SK-N-MC (cell line): ENCODE measurements around the gene ACTRT3.

Source experiments
- DNase-seq: peaks from one replicate; pipeline ENCODE4 v3.0.0-alpha.2; 2011; ENCODE audit warnings: low read depth, low spot score
- H3K27ac ChIP-seq: fragments of 200-600 bp; sonication (generic); 2 replicates; pipeline ENCODE4 v1.5.1; 2016; ENCODE audit warnings: mixed run types
- H3K36me3 ChIP-seq: fragments of 200-600 bp; sonication (generic); 2 replicates; pipeline ENCODE4 v1.6.1; 2017; ENCODE audit warnings: antibody characterized with exemption, low read length, mixed read lengths; ENCODE audit not compliant: insufficient read depth
- H3K4me3 ChIP-seq: fragments of 200-600 bp; sonication (generic); 2 replicates; pipeline ENCODE4 v1.5.1; 2016
- H3K9ac ChIP-seq: fragments of 200-600 bp; sonication (generic); 2 replicates; pipeline ENCODE4 v1.8.0; 2017; ENCODE audit warnings: mixed run types, mixed read lengths; ENCODE audit not compliant: insufficient read length
- H3K9me3 ChIP-seq: fragments of 200-600 bp; sonication (generic); 2 replicates; pipeline ENCODE4 v1.6.1; 2017; ENCODE audit warnings: low read depth, mild to moderate bottlenecking, antibody characterized with exemption, low read length, moderate library complexity, mixed read lengths
- EZH2 ChIP-seq: fragments of 200-600 bp; sonication (generic); IDR thresholded peaks from one replicate; pipeline ENCODE4 v1.6.1; 2017; ENCODE audit warnings: antibody characterized with exemption
- FOXP2 ChIP-seq: optimal IDR thresholded peaks from 2 replicates; pipeline ENCODE3; 2011; ENCODE audit warnings: mild to moderate bottlenecking, moderate library complexity; ENCODE audit not compliant: insufficient read depth; ENCODE audit errors: extremely low read length, control extremely low read depth
- POLR2AphosphoS5 ChIP-seq: IDR thresholded peaks from 2 replicates; pipeline ENCODE4 v1.6.1; 2012; ENCODE audit warnings: mild to moderate bottlenecking, low read depth, low read length, borderline replicate concordance

The ACTRT3 gene

DNA sequence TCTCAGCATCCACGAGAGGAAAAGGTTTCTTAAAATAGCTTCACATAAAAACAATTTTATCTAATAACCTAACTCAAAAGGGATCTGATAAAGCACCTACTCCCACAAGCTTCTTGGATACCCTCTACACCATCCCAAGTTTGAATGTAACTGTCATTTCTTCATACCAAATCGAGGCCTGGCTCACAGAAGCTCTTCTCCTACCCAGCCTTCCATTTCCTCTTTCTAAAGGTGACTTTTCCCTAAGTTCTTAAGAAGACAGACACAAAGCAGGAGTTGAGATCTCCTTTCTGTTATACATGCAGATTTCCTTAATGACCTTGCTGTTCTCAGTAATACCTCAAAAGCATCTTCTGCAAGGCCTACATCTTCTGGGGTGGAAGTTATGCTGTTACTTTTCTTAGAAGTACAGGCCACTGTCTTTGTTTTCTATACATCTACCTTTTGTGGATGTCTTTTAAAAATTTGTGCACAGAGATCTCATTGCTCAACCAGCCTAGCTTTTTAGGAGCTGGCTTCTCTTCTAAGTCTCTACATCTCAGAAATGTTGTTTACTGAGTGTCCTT lies 40.0 kb upstream of the ACTRT3 start:
- TF ChIP-seq POLR2AphosphoS5: no peak
- no peak for TF ChIP-seq EZH2
- TF ChIP-seq FOXP2: no peak
- no peak for DNase-seq
- H3K9ac ChIP-seq: no peak overlapping the region
- peak overlapping the region; percentile 29; the same call in 1 of the 2 replicates for H3K27ac ChIP-seq
- no peaks in the 10 kb centered on the region for H3K9me3 ChIP-seq
- H3K4me3 ChIP-seq: no peak overlapping the region
- no peaks in the 10 kb centered on the region for H3K36me3 ChIP-seq

DNA sequence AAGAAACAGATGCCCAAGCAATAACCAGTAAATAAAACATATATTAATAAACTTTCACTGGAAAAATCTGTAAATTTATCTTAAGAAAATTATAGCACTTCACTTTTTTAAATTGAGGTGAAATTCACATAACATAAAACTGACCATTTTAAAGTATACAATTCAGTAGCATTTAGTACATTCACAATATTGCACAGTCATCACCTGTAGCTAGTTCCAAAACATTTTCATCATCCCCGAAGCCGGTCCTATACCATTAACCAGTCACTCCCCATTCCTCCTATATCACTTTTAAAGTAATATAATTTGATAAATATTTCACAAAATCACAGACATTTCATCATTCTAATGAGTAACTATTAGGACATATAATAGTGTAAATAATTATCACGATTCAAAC lies 35.3 kb upstream of the ACTRT3 start:
- DNase-seq: no peak
- Histone ChIP-seq H3K36me3 (0 out of 2 replicates have a peak, but pooled peaks cover 4% of the 10 kb centered on the region), H3K9ac (no peak overlapping the region), H3K9me3 (no peaks in the 10 kb centered on the region), H3K27ac (no peak overlapping the region), H3K4me3 (no peak overlapping the region)
- TF ChIP-seq EZH2 (no peak), FOXP2 (no peak), POLR2AphosphoS5 (no peak)

- Histone ChIP-seq H3K36me3 (peaks cover 43% of the 10 kb centered on the region), H3K4me3 (no peak overlapping the region), H3K27ac (no peak overlapping the region), H3K9me3 (no peaks in the 10 kb centered on the region), H3K9ac (no peak overlapping the region)
- DNase-seq: no peak
- TF ChIP-seq FOXP2 (no peak), EZH2 (no peak), POLR2AphosphoS5 (no peak)
Measured at GRCh38 chr3:169792359-169792758, 23.0 kb upstream of the ACTRT3 start.

GRCh38 chr3:169790687-169791429 lies 21.5 kb upstream of the ACTRT3 start:
- H3K36me3 ChIP-seq: peaks cover 58% of the 10 kb centered on the region
- no peak for DNase-seq
- H3K9me3 ChIP-seq: no peaks in the 10 kb centered on the region
- TF ChIP-seq EZH2 (no peak), FOXP2 (no peak), POLR2AphosphoS5 (no peak)
- no peak overlapping the region for H3K9ac ChIP-seq
- no peak overlapping the region for H3K27ac ChIP-seq
- no peak overlapping the region for H3K4me3 ChIP-seq

- Histone ChIP-seq H3K27ac (no peak overlapping the region), H3K9me3 (no peaks in the 10 kb centered on the region), H3K36me3 (peaks cover 64% of the 10 kb centered on the region), H3K9ac (no peak overlapping the region), H3K4me3 (no peak overlapping the region)
- DNase-seq: no peak
- TF ChIP-seq POLR2AphosphoS5: no peak
- no peak for TF ChIP-seq FOXP2
Measured at GRCh38 chr3:169790219-169790618, 20.9 kb upstream of the ACTRT3 start.

DNA sequence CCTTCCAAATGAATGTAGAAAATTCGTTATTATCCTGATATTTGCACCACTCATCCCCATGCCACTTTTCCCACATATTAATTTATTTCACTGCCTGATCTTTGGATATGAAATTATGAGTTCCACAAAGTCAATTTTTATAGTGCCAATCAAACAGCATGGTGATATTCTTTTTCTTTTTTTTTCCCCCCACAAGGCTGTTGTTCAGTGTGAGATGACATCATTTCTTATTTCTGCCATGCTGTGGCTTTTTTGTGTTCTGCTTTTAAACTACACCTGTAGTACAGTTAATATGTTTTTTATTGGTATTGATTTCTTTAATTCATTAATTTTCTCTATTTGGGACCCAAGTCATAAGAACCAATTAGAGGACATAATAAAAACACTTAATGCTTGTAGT lies 18.4 kb upstream of the ACTRT3 start:
- no peak overlapping the region for H3K27ac ChIP-seq
- no peak for DNase-seq
- TF ChIP-seq EZH2 (no peak), POLR2AphosphoS5 (no peak), FOXP2 (no peak)
- H3K9ac ChIP-seq: no peak overlapping the region
- H3K36me3 ChIP-seq: peaks cover 80% of the 10 kb centered on the region
- H3K4me3 ChIP-seq: no peak overlapping the region
- no peaks in the 10 kb centered on the region for H3K9me3 ChIP-seq

- Histone ChIP-seq H3K36me3 (peaks cover 80% of the 10 kb centered on the region), H3K27ac (no peak overlapping the region), H3K4me3 (no peak overlapping the region), H3K9ac (no peak overlapping the region), H3K9me3 (no peaks in the 10 kb centered on the region)
- no peak for DNase-seq
- TF ChIP-seq FOXP2 (no peak), EZH2 (no peak), POLR2AphosphoS5 (no peak)
Measured at GRCh38 chr3:169787120-169787519, 17.8 kb upstream of the ACTRT3 start.

- peaks cover 98% of the 10 kb centered on the region for H3K36me3 ChIP-seq
- no peaks in the 10 kb centered on the region for H3K9me3 ChIP-seq
- no peak overlapping the region for H3K9ac ChIP-seq
- TF ChIP-seq EZH2 (no peak), POLR2AphosphoS5 (no peak), FOXP2 (no peak)
- no peak for DNase-seq
- no peak overlapping the region for H3K27ac ChIP-seq
- H3K4me3 ChIP-seq: no peak overlapping the region
Measured at GRCh38 chr3:169781209-169781855, 12.0 kb upstream of the ACTRT3 start.

GRCh38 chr3:169780742-169781141 lies 11.4 kb upstream of the ACTRT3 start:
- H3K4me3 ChIP-seq: no peak overlapping the region
- no peak overlapping the region for H3K27ac ChIP-seq
- no peaks in the 10 kb centered on the region for H3K9me3 ChIP-seq
- H3K36me3 ChIP-seq: peaks cover 98% of the 10 kb centered on the region
- DNase-seq: no peak
- TF ChIP-seq EZH2: no peak
- TF ChIP-seq POLR2AphosphoS5: no peak
- TF ChIP-seq FOXP2: no peak
- H3K9ac ChIP-seq: no peak overlapping the region
